Measurements from ENCODE around the gene LMAN1L. TPM values are rescaled to one million over a fixed set of nuclear protein-coding genes. Genes with fewer than 3 reads are reported as not detected.
A peak's percentile ranks its signal among the peaks of the same experiment; 100 is the strongest.

LMAN1L gene
- total and polyA plus RNA-seq, 2 experiments from 2014 or later, result not detected

GRCh38 chr15:74873756-74874424 lies 61.3 kb downstream of the LMAN1L start:
- peak overlapping the region; percentile 98 for H3K9ac ChIP-seq

More at GRCh38 chr15:74873756-74874424, 61.3 kb downstream of the LMAN1L start:
- DNase-seq, result peak; percentile 41
- Histone ChIP-seq H3F3A (ENCODE audit: insufficient read depth) (peaks cover 13% of the 10 kb centered on the region; the same call in 1 of the 2 replicates), H3K4me2 (ENCODE audit: unreplicated experiment) (peak overlapping the region; percentile 100), H3K4me1 (ENCODE audit: insufficient read depth) (peaks cover 16% of the 10 kb centered on the region), H3K27ac (no peak overlapping the region), H3K79me2 (ENCODE audit: insufficient read depth) (peaks cover 40% of the 10 kb centered on the region), H3K36me3 (ENCODE audit: low read depth) (no peaks in the 10 kb centered on the region), H3K4me3 (peak overlapping the region; percentile 84), H4K20me1 (ENCODE audit: insufficient read depth) (0 out of 2 replicates have a peak, but pooled peaks cover 3% of the 10 kb centered on the region), H2AFZ (peak overlapping the region; percentile 98), H3K9me3 (ENCODE audit: low read depth) (no peaks in the 10 kb centered on the region), H3K9me2 (ENCODE audit: insufficient read depth) (no peaks in the 10 kb centered on the region), H3K27me3 (replicated peaks; ENCODE audit: insufficient read depth) (no peaks in the 10 kb centered on the region)
- WGBS, 2 experiments (ENCODE audit: low coverage in 1 of 2, low lambda C conversion rate in 2 of 2, missing lambda C conversion rate in 2 of 2), result 27 to 31% methylated on average over 14 to 15 of the region's 16 CpGs
- in situ Hi-C loops (cut with MboI), result no loop called here
- TF ChIP-seq EZH2phosphoT487 (IDR thresholded peaks at IDR 0.05; ENCODE audit: insufficient read depth, low read depth), result no peak
- TF ChIP-seq EZH2 (IDR thresholded peaks at IDR 0.05; ENCODE audit: insufficient read depth, poor library complexity, severe bottlenecking), result no peak

Small RNAs within 50 kb of the gene (microRNA-seq; reads per million reads assigned to microRNA genes)
- gene MIR4513 (ENCODE audit: borderline number of aligned reads) (not detected), gene MIR6882 (ENCODE audit: borderline number of aligned reads) (not detected)

Small RNAs within 50 kb of the gene (small RNA-seq; reads per million reads assigned to genes)
- not detected for gene CPLX3 (ENCODE audit: low read depth, low replicate concordance)
- gene MIR4513 (ENCODE audit: low read depth, low replicate concordance), result not detected
- gene MIR6882 (ENCODE audit: low read depth, low replicate concordance), result not detected

Other genes with a start within 250 kb of the LMAN1L start
- 67.2 and 67.9 TPM in 2 replicates for gene CLK3, start 197.0 kb upstream of the LMAN1L start, total RNA-seq (2014; rRNA removed; shearing (Covaris generic))
- 40.4 and 41.9 TPM in 2 replicates for gene CLK3, start 197.0 kb upstream of the LMAN1L start, polyA plus RNA-seq (2016; fragmentation: Nextera tagmentation; extraction: Ambion mirVana)
- gene EDC3, start 116.8 kb upstream of the LMAN1L start, total RNA-seq (2014; rRNA removed; shearing (Covaris generic)), result 13.9 and 15.0 TPM in 2 replicates
- 21.8 and 24.3 TPM in 2 replicates for gene EDC3, start 116.8 kb upstream of the LMAN1L start, polyA plus RNA-seq (2016; fragmentation: Nextera tagmentation; extraction: Ambion mirVana)
- gene CYP1A1, start 87.3 kb upstream of the LMAN1L start, total RNA-seq (2014; rRNA removed; shearing (Covaris generic)), result not detected in 2 replicates
- gene CYP1A1, start 87.3 kb upstream of the LMAN1L start, polyA plus RNA-seq (2016; fragmentation: Nextera tagmentation; extraction: Ambion mirVana), result not detected in 2 replicates
- not detected in 2 replicates for gene CYP1A2, start 64.0 kb upstream of the LMAN1L start, total RNA-seq (2014; rRNA removed; shearing (Covaris generic))
- gene CYP1A2, start 64.0 kb upstream of the LMAN1L start, polyA plus RNA-seq (2016; fragmentation: Nextera tagmentation; extraction: Ambion mirVana), result not detected in 2 replicates
- 18.0 and 21.0 TPM in 2 replicates for gene CSK, start 30.8 kb upstream of the LMAN1L start, total RNA-seq (2014; rRNA removed; shearing (Covaris generic))
- 11.0 and 12.0 TPM in 2 replicates for gene CSK, start 30.8 kb upstream of the LMAN1L start, polyA plus RNA-seq (2016; fragmentation: Nextera tagmentation; extraction: Ambion mirVana)
- gene CPLX3, start 13.8 kb downstream of the LMAN1L start, total RNA-seq (2014; rRNA removed; shearing (Covaris generic)), result not detected in 2 replicates
- gene CPLX3, start 13.8 kb downstream of the LMAN1L start, polyA plus RNA-seq (2016; fragmentation: Nextera tagmentation; extraction: Ambion mirVana), result not detected in 2 replicates
- gene ULK3, start 30.3 kb downstream of the LMAN1L start, total RNA-seq (2014; rRNA removed; shearing (Covaris generic)), result 29.1 and 30.3 TPM in 2 replicates
- gene ULK3, start 30.3 kb downstream of the LMAN1L start, polyA plus RNA-seq (2016; fragmentation: Nextera tagmentation; extraction: Ambion mirVana), result 14.0 and 14.6 TPM in 2 replicates
- gene SCAMP2, start 60.5 kb downstream of the LMAN1L start, total RNA-seq (2014; rRNA removed; shearing (Covaris generic)), result 28.7 and 49.2 TPM in 2 replicates
- 83.0 and 86.2 TPM in 2 replicates for gene SCAMP2, start 60.5 kb downstream of the LMAN1L start, polyA plus RNA-seq (2016; fragmentation: Nextera tagmentation; extraction: Ambion mirVana)
- 79.0 and 85.2 TPM in 2 replicates for gene MPI, start 77.2 kb downstream of the LMAN1L start, total RNA-seq (2014; rRNA removed; shearing (Covaris generic))
- 34.8 and 41.2 TPM in 2 replicates for gene MPI, start 77.2 kb downstream of the LMAN1L start, polyA plus RNA-seq (2016; fragmentation: Nextera tagmentation; extraction: Ambion mirVana)
- gene FAM219B, start 94.0 kb downstream of the LMAN1L start, total RNA-seq (2014; rRNA removed; shearing (Covaris generic)), result 64.1 and 78.6 TPM in 2 replicates
- gene FAM219B, start 94.0 kb downstream of the LMAN1L start, polyA plus RNA-seq (2016; fragmentation: Nextera tagmentation; extraction: Ambion mirVana), result 38.1 and 39.6 TPM in 2 replicates
- 48.2 and 65.3 TPM in 2 replicates for gene COX5A, start 125.2 kb downstream of the LMAN1L start, total RNA-seq (2014; rRNA removed; shearing (Covaris generic))
- gene COX5A, start 125.2 kb downstream of the LMAN1L start, polyA plus RNA-seq (2016; fragmentation: Nextera tagmentation; extraction: Ambion mirVana), result 315 and 321 TPM in 2 replicates
- 4.0 and 4.5 TPM in 2 replicates for gene RPP25, start 143.9 kb downstream of the LMAN1L start, total RNA-seq (2014; rRNA removed; shearing (Covaris generic))
- gene RPP25, start 143.9 kb downstream of the LMAN1L start, polyA plus RNA-seq (2016; fragmentation: Nextera tagmentation; extraction: Ambion mirVana), result 3.4 and 3.6 TPM in 2 replicates
- gene SCAMP5, start 182.7 kb downstream of the LMAN1L start, total RNA-seq (2014; rRNA removed; shearing (Covaris generic)), result 1.0 and 4.0 TPM in 2 replicates
- gene SCAMP5, start 182.7 kb downstream of the LMAN1L start, polyA plus RNA-seq (2016; fragmentation: Nextera tagmentation; extraction: Ambion mirVana), result 0.23 TPM in 1 of 2 replicates, not detected in the other
- 11.3 and 20.0 TPM in 2 replicates for gene PPCDC, start 210.8 kb downstream of the LMAN1L start, total RNA-seq (2014; rRNA removed; shearing (Covaris generic))
- gene PPCDC, start 210.8 kb downstream of the LMAN1L start, polyA plus RNA-seq (2016; fragmentation: Nextera tagmentation; extraction: Ambion mirVana), result 9.0 and 11.0 TPM in 2 replicates

Measured in GM23248 (cell line).